Neural cell (in vitro differentiated cells): ENCODE data around the gene PTPN13.

Experiments
- EP300 ChIP-seq: fragments of 450-650 bp; conservative IDR thresholded peaks from 2 replicates; pipeline ENCODE4 v1.6.1; 2014; ENCODE audit warnings: antibody characterized with exemption, mild to moderate bottlenecking, moderate library complexity; ENCODE audit not compliant: poor library complexity, severe bottlenecking
- EZH2 ChIP-seq: fragments of 200-600, 300-800 bp; shearing (Covaris generic), sonication (generic); IDR thresholded peaks from 2 replicates; pipeline ENCODE4 v1.6.1; 2014; ENCODE audit warnings: antibody characterized with exemption, low read length, borderline replicate concordance, mild to moderate bottlenecking; ENCODE audit not compliant: insufficient read depth, poor library complexity, severe bottlenecking
- POLR2AphosphoS5 ChIP-seq: IDR thresholded peaks from 2 replicates; pipeline ENCODE4 v1.6.1; 2012
- SMC3 ChIP-seq: fragments of 450-650 bp; conservative IDR thresholded peaks from 2 replicates; pipeline ENCODE4 v1.6.1; 2014; ENCODE audit warnings: antibody characterized with exemption, mild to moderate bottlenecking, moderate library complexity; ENCODE audit not compliant: poor library complexity
- TF ChIP-seq, protein P1 (sequence below): fragments of 450-650 bp; IDR thresholded peaks from 2 replicates; pipeline ENCODE4 v1.5.1; 2014; ENCODE audit warnings: antibody characterized with exemption, mild to moderate bottlenecking, moderate library complexity; ENCODE audit not compliant: poor library complexity, severe bottlenecking
- TF ChIP-seq, protein P2 (sequence below): IDR thresholded peaks from 2 replicates; pipeline ENCODE4 v1.6.1; 2012; ENCODE audit warnings: borderline replicate concordance

DNA sequence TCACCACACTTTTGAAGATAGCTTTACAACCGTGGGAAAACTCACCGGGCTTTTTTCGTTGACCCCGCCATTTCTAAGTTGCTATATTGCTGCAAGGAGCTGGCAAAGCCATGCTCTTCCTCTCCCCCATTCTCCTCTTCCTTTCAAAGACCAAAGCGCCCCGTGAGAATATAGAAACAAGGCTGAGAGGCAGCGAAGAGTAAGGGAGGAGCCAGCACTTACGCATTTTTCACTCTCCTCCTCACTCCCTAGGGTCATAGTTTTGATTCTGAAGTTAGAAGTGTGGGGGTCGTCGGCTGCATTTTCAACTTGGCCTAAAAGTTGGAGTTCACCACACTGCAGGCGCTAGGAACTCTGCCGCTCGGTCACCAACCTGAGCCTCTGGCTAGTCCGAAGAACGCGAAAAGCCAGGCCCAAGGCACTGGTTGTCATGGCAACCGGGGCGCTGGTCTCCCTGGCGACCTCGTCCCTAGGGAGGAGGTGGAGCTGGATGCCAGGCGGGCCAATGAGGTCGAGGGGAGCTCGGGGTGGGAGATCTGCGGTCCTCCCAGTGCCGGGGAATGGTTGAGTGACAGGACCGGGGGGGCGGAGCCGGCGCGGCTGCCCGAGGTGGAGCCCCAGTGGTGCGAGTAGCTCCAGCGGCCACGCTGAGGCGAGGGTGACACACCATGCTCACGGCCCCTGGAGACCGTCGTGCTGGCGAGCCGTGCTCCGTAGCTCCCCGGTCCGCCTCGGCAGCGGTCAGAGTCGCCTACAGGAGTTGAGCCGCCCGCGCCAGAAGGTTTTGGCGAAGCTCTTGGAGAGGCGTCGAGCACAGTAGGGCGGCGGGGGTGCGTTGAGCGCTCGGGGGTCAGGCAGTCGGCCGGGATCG, at the start of gene PTPN13:
- TF ChIP-seq, protein P1, sequence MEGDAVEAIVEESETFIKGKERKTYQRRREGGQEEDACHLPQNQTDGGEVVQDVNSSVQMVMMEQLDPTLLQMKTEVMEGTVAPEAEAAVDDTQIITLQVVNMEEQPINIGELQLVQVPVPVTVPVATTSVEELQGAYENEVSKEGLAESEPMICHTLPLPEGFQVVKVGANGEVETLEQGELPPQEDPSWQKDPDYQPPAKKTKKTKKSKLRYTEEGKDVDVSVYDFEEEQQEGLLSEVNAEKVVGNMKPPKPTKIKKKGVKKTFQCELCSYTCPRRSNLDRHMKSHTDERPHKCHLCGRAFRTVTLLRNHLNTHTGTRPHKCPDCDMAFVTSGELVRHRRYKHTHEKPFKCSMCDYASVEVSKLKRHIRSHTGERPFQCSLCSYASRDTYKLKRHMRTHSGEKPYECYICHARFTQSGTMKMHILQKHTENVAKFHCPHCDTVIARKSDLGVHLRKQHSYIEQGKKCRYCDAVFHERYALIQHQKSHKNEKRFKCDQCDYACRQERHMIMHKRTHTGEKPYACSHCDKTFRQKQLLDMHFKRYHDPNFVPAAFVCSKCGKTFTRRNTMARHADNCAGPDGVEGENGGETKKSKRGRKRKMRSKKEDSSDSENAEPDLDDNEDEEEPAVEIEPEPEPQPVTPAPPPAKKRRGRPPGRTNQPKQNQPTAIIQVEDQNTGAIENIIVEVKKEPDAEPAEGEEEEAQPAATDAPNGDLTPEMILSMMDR, result peak; percentile 33
- TF ChIP-seq POLR2AphosphoS5, result peak; percentile 51
- TF ChIP-seq, protein P2, sequence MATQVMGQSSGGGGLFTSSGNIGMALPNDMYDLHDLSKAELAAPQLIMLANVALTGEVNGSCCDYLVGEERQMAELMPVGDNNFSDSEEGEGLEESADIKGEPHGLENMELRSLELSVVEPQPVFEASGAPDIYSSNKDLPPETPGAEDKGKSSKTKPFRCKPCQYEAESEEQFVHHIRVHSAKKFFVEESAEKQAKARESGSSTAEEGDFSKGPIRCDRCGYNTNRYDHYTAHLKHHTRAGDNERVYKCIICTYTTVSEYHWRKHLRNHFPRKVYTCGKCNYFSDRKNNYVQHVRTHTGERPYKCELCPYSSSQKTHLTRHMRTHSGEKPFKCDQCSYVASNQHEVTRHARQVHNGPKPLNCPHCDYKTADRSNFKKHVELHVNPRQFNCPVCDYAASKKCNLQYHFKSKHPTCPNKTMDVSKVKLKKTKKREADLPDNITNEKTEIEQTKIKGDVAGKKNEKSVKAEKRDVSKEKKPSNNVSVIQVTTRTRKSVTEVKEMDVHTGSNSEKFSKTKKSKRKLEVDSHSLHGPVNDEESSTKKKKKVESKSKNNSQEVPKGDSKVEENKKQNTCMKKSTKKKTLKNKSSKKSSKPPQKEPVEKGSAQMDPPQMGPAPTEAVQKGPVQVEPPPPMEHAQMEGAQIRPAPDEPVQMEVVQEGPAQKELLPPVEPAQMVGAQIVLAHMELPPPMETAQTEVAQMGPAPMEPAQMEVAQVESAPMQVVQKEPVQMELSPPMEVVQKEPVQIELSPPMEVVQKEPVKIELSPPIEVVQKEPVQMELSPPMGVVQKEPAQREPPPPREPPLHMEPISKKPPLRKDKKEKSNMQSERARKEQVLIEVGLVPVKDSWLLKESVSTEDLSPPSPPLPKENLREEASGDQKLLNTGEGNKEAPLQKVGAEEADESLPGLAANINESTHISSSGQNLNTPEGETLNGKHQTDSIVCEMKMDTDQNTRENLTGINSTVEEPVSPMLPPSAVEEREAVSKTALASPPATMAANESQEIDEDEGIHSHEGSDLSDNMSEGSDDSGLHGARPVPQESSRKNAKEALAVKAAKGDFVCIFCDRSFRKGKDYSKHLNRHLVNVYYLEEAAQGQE, result no peak
- TF ChIP-seq EZH2, result no peak
- TF ChIP-seq EP300, result peak; percentile 21
- TF ChIP-seq SMC3, result no peak
